ENCODE results near the gene UNC5CL. TPM values are rescaled to one million over a fixed set of nuclear protein-coding genes. Genes with fewer than 3 reads are reported as not detected.

Gene UNC5CL
- total RNA-seq, 1 experiment from 2014 or later: 0.58 TPM

GRCh38 chr6:40986921-40987819, 51.9 kb downstream of the UNC5CL start:
- BruUV-seq (replicated peaks): no TSS peak
- no peak for DNase-seq
- no peak for ATAC-seq
- no peaks in the 10 kb centered on the region for H3K36me3 ChIP-seq (ENCODE audit: low read depth, low read length)
- TF ChIP-seq EZH2 (IDR thresholded peaks at IDR 0.05; ENCODE audit: low read length, unreplicated experiment) (no peak), CTCF (conservative IDR thresholded peaks at IDR 0.05; ENCODE audit: low read depth, low read length) (no peak), EZH2phosphoT487 (IDR thresholded peaks at IDR 0.05; ENCODE audit: borderline replicate concordance, low read length) (no peak)
- no peaks in the 10 kb centered on the region for H3K79me2 ChIP-seq (ENCODE audit: low read length)
- no peaks in the 10 kb centered on the region; the same call in 1 of the 2 replicates for H3K4me1 ChIP-seq (ENCODE audit: insufficient read depth, low read length)
- no peaks in the 10 kb centered on the region for H3K9me3 ChIP-seq (ENCODE audit: low read length)
- ChIA-PET CTCF (no interaction called here), POLR2A (ENCODE audit: unreplicated experiment) (interaction anchor here (0.6 kb wide), 1 partner anchor 10 kb away, joined by 5 read pairs; no protein-coding TSS in a partner anchor)
- 0 out of 2 replicates have a peak, but pooled peaks cover 2% of the 10 kb centered on the region for H3K27me3 ChIP-seq (ENCODE audit: low read length)
- intact Hi-C loops (cut with micrococcal nuclease): no loop called here
- H3K4me2 ChIP-seq (ENCODE audit: low read length): no peak overlapping the region
- no peaks in the 10 kb centered on the region for H4K20me1 ChIP-seq (ENCODE audit: low read length)
- no peak overlapping the region for H3K27ac ChIP-seq (ENCODE audit: low read length)
- H3K9me2 ChIP-seq (replicated peaks; ENCODE audit: low read length): no peaks in the 10 kb centered on the region
- no peaks in the 10 kb centered on the region for H3F3A ChIP-seq (ENCODE audit: low read length, unreplicated experiment)
- H2AFZ ChIP-seq (ENCODE audit: low read length): no peak overlapping the region
- no peak overlapping the region for H3K9ac ChIP-seq (ENCODE audit: low read length)
- H3K4me3 ChIP-seq (ENCODE audit: low read length): no peak overlapping the region

DNA sequence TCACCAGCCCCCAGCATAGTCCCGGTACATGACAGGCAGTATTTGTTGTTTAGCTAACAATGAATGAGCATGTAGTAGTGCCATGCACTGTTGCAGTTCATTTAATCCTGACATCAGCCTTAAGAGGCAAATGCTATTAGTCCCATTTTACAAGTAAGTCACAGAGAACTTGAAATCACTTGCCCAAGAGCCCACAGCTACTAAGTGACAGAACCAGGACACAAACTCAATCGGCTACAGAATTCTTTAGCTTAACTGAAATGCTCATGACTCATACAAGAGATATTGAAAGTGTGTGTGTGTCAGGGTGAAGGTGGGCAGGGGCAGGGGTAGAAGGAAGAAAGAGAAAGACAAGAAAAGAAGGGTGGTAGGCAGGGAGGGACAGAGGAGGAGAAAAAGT, 52.7 kb downstream of the UNC5CL start:
- Histone ChIP-seq H3F3A (ENCODE audit: low read length, unreplicated experiment) (no peaks in the 10 kb centered on the region), H3K4me2 (ENCODE audit: low read length) (no peak overlapping the region), H3K4me3 (ENCODE audit: low read length) (no peak overlapping the region), H3K79me2 (ENCODE audit: low read length) (no peaks in the 10 kb centered on the region), H3K9ac (ENCODE audit: low read length) (no peak overlapping the region), H3K9me2 (replicated peaks; ENCODE audit: low read length) (no peaks in the 10 kb centered on the region), H3K4me1 (ENCODE audit: insufficient read depth, low read length) (no peaks in the 10 kb centered on the region; the same call in 1 of the 2 replicates), H2AFZ (ENCODE audit: low read length) (no peak overlapping the region), H3K9me3 (ENCODE audit: low read length) (no peaks in the 10 kb centered on the region), H3K27ac (ENCODE audit: low read length) (no peak overlapping the region), H3K27me3 (ENCODE audit: low read length) (0 out of 2 replicates have a peak, but pooled peaks cover 3% of the 10 kb centered on the region), H4K20me1 (ENCODE audit: low read length) (no peaks in the 10 kb centered on the region), H3K36me3 (ENCODE audit: low read depth, low read length) (no peaks in the 10 kb centered on the region)
- TF ChIP-seq EZH2 (IDR thresholded peaks at IDR 0.05; ENCODE audit: low read length, unreplicated experiment) (no peak), EZH2phosphoT487 (IDR thresholded peaks at IDR 0.05; ENCODE audit: borderline replicate concordance, low read length) (no peak), CTCF (conservative IDR thresholded peaks at IDR 0.05; ENCODE audit: low read depth, low read length) (no peak)
- ChIA-PET POLR2A (ENCODE audit: unreplicated experiment) (no interaction called here), CTCF (no interaction called here)
- intact Hi-C loops (cut with micrococcal nuclease): no loop called here
- DNase-seq (peak; percentile 10), ATAC-seq (no peak)
- BruUV-seq (replicated peaks): no TSS peak

DNA sequence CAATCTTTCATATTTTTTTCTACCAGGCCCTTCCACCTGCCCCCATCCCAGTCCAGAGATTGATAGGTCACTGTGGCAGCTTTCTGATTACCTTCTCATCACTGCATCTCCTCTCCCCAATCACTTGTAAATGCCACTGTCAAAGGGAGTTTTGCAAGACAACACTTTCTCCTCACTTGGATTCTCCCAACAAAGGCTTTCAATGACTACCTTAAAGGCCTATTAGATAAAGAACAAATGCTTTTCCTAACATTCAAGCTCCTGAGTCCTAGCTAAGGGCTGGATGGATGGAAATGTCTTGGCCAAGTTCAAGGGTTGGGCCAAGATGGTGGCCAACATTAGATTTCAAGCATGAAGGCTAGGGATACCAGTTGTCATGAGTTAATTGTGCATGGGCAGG, 55.3 kb downstream of the UNC5CL start:
- Histone ChIP-seq H4K20me1 (ENCODE audit: low read length) (no peaks in the 10 kb centered on the region), H3K36me3 (ENCODE audit: low read depth, low read length) (no peaks in the 10 kb centered on the region), H3K9me3 (ENCODE audit: low read length) (no peaks in the 10 kb centered on the region), H3K27ac (ENCODE audit: low read length) (no peak overlapping the region), H3F3A (ENCODE audit: low read length, unreplicated experiment) (no peaks in the 10 kb centered on the region), H2AFZ (ENCODE audit: low read length) (no peak overlapping the region), H3K4me3 (ENCODE audit: low read length) (no peak overlapping the region), H3K9me2 (replicated peaks; ENCODE audit: low read length) (no peaks in the 10 kb centered on the region), H3K4me1 (ENCODE audit: insufficient read depth, low read length) (no peaks in the 10 kb centered on the region; the same call in 1 of the 2 replicates), H3K79me2 (ENCODE audit: low read length) (no peaks in the 10 kb centered on the region), H3K9ac (ENCODE audit: low read length) (no peak overlapping the region), H3K4me2 (ENCODE audit: low read length) (no peak overlapping the region), H3K27me3 (ENCODE audit: low read length) (0 out of 2 replicates have a peak, but pooled peaks cover 3% of the 10 kb centered on the region)
- ChIA-PET POLR2A (ENCODE audit: unreplicated experiment) (no interaction called here), CTCF (no interaction called here)
- ATAC-seq: no peak
- intact Hi-C loops (cut with micrococcal nuclease): no loop called here
- DNase-seq: no peak
- TF ChIP-seq EZH2 (IDR thresholded peaks at IDR 0.05; ENCODE audit: low read length, unreplicated experiment) (no peak), EZH2phosphoT487 (IDR thresholded peaks at IDR 0.05; ENCODE audit: borderline replicate concordance, low read length) (no peak), CTCF (conservative IDR thresholded peaks at IDR 0.05; ENCODE audit: low read depth, low read length) (no peak)
- no TSS peak for BruUV-seq (replicated peaks)
